Measurements from ENCODE around the gene ZMIZ1.

DNA sequence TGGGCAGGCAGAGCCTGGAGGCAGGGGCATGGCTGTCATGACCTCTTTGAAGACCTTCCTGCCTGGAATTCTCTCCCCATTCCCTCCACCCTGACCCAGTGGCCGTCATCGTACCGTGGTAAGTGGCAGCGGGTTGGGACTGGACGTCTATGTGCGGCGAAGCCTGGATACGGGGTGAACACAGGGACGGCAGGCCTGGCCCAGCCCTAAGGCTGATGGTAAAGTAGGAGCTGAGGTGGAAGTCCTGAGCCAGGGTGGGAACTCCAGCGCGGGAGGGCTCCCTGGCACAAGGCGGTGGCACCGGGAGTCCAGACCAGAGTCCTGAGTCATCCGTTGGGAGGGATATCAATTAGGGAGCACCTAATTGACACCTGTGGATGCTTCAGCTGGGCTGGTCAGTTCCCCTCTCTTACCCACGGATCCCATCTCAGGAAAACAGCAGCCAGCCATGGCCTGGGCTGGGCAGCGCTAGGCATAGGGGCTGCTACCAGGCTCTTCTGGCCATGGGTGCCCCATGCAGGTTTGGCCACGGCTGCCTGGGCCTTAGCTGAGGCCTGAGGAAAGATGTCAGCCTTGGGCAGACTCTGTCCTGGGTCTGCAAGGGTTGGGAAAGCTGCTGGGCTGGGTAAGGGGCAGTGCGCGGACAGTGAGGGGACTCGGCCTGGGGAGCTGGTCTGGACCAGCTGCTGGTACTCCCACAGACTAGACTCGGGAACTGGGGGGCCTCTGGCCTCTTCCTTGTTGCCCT lies 281.8 kb downstream of the ZMIZ1 start:
- TF ChIP-seq RFX5 (IDR thresholded peaks at IDR 0.05) = no peak
- TF ChIP-seq, protein P1, sequence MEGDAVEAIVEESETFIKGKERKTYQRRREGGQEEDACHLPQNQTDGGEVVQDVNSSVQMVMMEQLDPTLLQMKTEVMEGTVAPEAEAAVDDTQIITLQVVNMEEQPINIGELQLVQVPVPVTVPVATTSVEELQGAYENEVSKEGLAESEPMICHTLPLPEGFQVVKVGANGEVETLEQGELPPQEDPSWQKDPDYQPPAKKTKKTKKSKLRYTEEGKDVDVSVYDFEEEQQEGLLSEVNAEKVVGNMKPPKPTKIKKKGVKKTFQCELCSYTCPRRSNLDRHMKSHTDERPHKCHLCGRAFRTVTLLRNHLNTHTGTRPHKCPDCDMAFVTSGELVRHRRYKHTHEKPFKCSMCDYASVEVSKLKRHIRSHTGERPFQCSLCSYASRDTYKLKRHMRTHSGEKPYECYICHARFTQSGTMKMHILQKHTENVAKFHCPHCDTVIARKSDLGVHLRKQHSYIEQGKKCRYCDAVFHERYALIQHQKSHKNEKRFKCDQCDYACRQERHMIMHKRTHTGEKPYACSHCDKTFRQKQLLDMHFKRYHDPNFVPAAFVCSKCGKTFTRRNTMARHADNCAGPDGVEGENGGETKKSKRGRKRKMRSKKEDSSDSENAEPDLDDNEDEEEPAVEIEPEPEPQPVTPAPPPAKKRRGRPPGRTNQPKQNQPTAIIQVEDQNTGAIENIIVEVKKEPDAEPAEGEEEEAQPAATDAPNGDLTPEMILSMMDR (IDR thresholded peaks at IDR 0.05) = no peak
- TF ChIP-seq JUNB (IDR thresholded peaks at IDR 0.05) = no peak
- no peak for TF ChIP-seq SMC3 (IDR thresholded peaks at IDR 0.05)
- no peak for TF ChIP-seq POLR2A (IDR thresholded peaks at IDR 0.05; ENCODE audit: low read length)
